Measurements from ENCODE around the gene PNPO. TPM values are rescaled to one million over a fixed set of nuclear protein-coding genes. Genes with fewer than 3 reads are reported as not detected.

Gene PNPO
- total and polyA plus RNA-seq, 2 of the 13 experiments (the other 11 are each of a cell fraction or from before 2014, with no cell fraction given): 47.9 to 63.3 TPM

- TF ChIP-seq ZNF407 (CRISPR knock-in tag; IDR thresholded peaks at IDR 0.05; ENCODE audit: not compliant biosample characterization) (no peak), RERE (CRISPR knock-in tag; IDR thresholded peaks at IDR 0.05; ENCODE audit: low read depth) (no peak), ZNF710 (CRISPR knock-in tag; IDR thresholded peaks at IDR 0.05; ENCODE audit: borderline replicate concordance) (no peak), ZNF572 (CRISPR knock-in tag; IDR thresholded peaks at IDR 0.05) (no peak), SETDB1 (CRISPR knock-in tag; IDR thresholded peaks at IDR 0.05; ENCODE audit: borderline replicate concordance) (no peak), SMARCC2 (IDR thresholded peaks at IDR 0.05) (no peak), ZNF841 (CRISPR knock-in tag; IDR thresholded peaks at IDR 0.05; ENCODE audit: borderline replicate concordance) (no peak), HMGA1 (CRISPR knock-in tag; conservative IDR thresholded peaks at IDR 0.05) (no peak), CERS6 (CRISPR knock-in tag; IDR thresholded peaks at IDR 0.05) (no peak), JUN (CRISPR knock-in tag; IDR thresholded peaks at IDR 0.05) (no peak; the same call in 1 of the 2 replicates)
Observed at GRCh38 chr17:47952171-47953021, 11.0 kb downstream of the PNPO start (continued).
